Right lobe of liver (tissue), 6 donors: ENCODE results near the gene CIC. TPM values are rescaled to one million over a fixed set of nuclear protein-coding genes. Genes with fewer than 3 reads are reported as not detected.

ENCODE experiments used
- ATAC-seq, 4 donors: fragments of 200-7000 bp; cut with Tn5 transposase; one replicate each; pipeline ENCODE4 v1.9.1; 2020; ENCODE audit warnings: mild to moderate bottlenecking in 4 of 4, moderate library complexity in 4 of 4
- DNase-seq, 3 donors: peaks; one replicate each; pipeline ENCODE4 v3.0.0-alpha.2; 2020
- H3K27ac ChIP-seq, 3 donors: fragments of 200-600 bp; one replicate each; pipeline ENCODE4 v1.8.0; 2022
- H3K27me3 ChIP-seq, 2 donors: fragments of 200-600 bp; one replicate each; pipeline ENCODE4 v1.8.0; 2022
- H3K36me3 ChIP-seq, 4 donors: fragments of 200-600 bp; sonication (generic) in 1 of 4; one replicate each; pipeline versions ENCODE4 v1.5.1 to v1.8.0; 2017 to 2022; ENCODE audit warnings: control low read depth in 1 of 4
- H3K4me1 ChIP-seq, 4 donors: fragments of 200-600 bp; sonication (generic) in 1 of 4; one replicate each; pipeline versions ENCODE4 v1.5.1 to v1.8.0; 2017 to 2022; ENCODE audit warnings: control low read depth in 1 of 4
- H3K4me3 ChIP-seq, 3 donors: fragments of 200-600 bp; one replicate each; pipeline ENCODE4 v1.8.0; 2022
- H3K9me3 ChIP-seq, 4 donors: fragments of 200-600 bp; sonication (generic) in 1 of 4; one replicate each; pipeline versions ENCODE4 v1.5.1 to v1.8.0; 2017 to 2022; ENCODE audit warnings: control low read depth in 1 of 4
- CTCF ChIP-seq, 4 donors: fragments of 200-600 bp in 3 of 4; fragments of 450-650 bp in 1 of 4; IDR thresholded peaks; one replicate each; pipeline versions ENCODE4 v1.5.1 to v1.8.0; 2016 to 2022; ENCODE audit warnings: antibody characterized with exemption in 4 of 4, mild to moderate bottlenecking in 2 of 4
- POLR2A ChIP-seq: fragments of 450-650 bp; IDR thresholded peaks from one replicate; pipeline ENCODE4 v1.6.1; 2017; ENCODE audit warnings: antibody characterized with exemption, mild to moderate bottlenecking
- WGBS: methylation state at CpG from one replicate; pipeline ENCODE4 v1.1.6; 2018; ENCODE audit warnings: low coverage, low lambda C conversion rate; ENCODE audit not compliant: insufficient coverage; ENCODE audit errors: missing lambda C conversion rate; 5-methylcytosine and 5-hydroxymethylcytosine counted together
- intact Hi-C, 2 donors: fragments of 100-400 bp; cut with DNase I; formaldehyde crosslinking; loops; one replicate each; pipeline versions ENCODE4 v1.11.2 to v1.14.1; 2022
- total RNA-seq, 6 experiments: library from RNA; depleted of rRNA in 2 of 6; stranded (reverse); fragments of >200 nt in 2 of 6; fragmentation: NEBNext Ultra II Directional in 3 of 6; extraction: Animal tissue kit (Norgen Biotek cat#: 25700) in 3 of 6; gene quantifications; one replicate each; pipeline versions ENCODE4 v1.1.0 to v1.2.4, GENCODE V29; 2016 to 2023
- donor health status: DM: no; HTN: yes; CAD: no.
- donor health status: DM: no; HTN: no; CAD: no.
- donor health status: DM: no; HTN: no; CAD: no.
- donor health status: DM: no; HTN: yes; CAD: no.
- donor health status: DM: no; HTN: yes; CAD: no.

The CIC gene
- total RNA-seq, 6 experiments from 2014 or later = 19.9 to 53.6 (median 35.2) TPM

- TF ChIP-seq CTCF (IDR thresholded peaks at IDR 0.05) = no peak
- no peak for TF ChIP-seq POLR2A
- peak overlapping the region in 1 of 3 donors; percentile 68 for H3K4me3 ChIP-seq
- 49% methylated on average over 4 of the region's 4 CpGs for WGBS
- H3K36me3 ChIP-seq = peaks cover 0 to 10% (median 4%) of the 10 kb centered on the region in 4 donors
- peak overlapping the region; percentile 74 to 90 (median 78) for H3K27ac ChIP-seq
- intact Hi-C loops = no loop called here
- no peak for DNase-seq
- H3K9me3 ChIP-seq = no peaks in the 10 kb centered on the region
- H3K27me3 ChIP-seq = no peaks in the 10 kb centered on the region
- no peak for ATAC-seq
- peaks cover 0 to 54% (median 20%) of the 10 kb centered on the region in 4 donors for H3K4me1 ChIP-seq
Observed at GRCh38 chr19:42282819-42283187, 13.8 kb downstream of the CIC start.

- Histone ChIP-seq H3K9me3 (no peaks in the 10 kb centered on the region), H3K27me3 (no peaks in the 10 kb centered on the region), H3K4me3 (peak overlapping the region; percentile 35 to 68 (median 51)), H3K4me1 (peaks cover 0 to 49% (median 17%) of the 10 kb centered on the region in 4 donors), H3K27ac (peak overlapping the region; percentile 74 to 90 (median 78)), H3K36me3 (peaks cover 0 to 16% (median 9%) of the 10 kb centered on the region in 4 donors)
- DNase-seq (peak; percentile 97 to 98 (median 97)), ATAC-seq (peak; percentile 65 to 82 (median 76))
- TF ChIP-seq POLR2A (no peak), CTCF (IDR thresholded peaks at IDR 0.05) (no peak)
- 5% methylated on average over 35 of the region's 74 CpGs for WGBS
- intact Hi-C loops = no loop called here
Observed at GRCh38 chr19:42283188-42284065, 14.4 kb downstream of the CIC start.

- intact Hi-C loops = no loop called here
- no peak for TF ChIP-seq CTCF (IDR thresholded peaks at IDR 0.05)
- TF ChIP-seq POLR2A = peak; percentile 59
- Histone ChIP-seq H3K36me3 (peaks cover 0 to 22% (median 14%) of the 10 kb centered on the region in 4 donors), H3K4me3 (peak overlapping the region in 2 of 3 donors; percentile 44 to 68), H3K9me3 (no peaks in the 10 kb centered on the region), H3K4me1 (peaks cover 0 to 43% (median 15%) of the 10 kb centered on the region in 4 donors), H3K27me3 (no peaks in the 10 kb centered on the region), H3K27ac (peak overlapping the region; percentile 67 to 90 (median 72))
- no CpG with 5 or more reads among the region's 76 CpGs for WGBS
- peak; percentile 42 to 66 (median 56) for ATAC-seq
- DNase-seq = peak; percentile 86 to 90 (median 86)
Observed at GRCh38 chr19:42284066-42284501, 15.0 kb downstream of the CIC start.

GRCh38 chr19:42284591-42285341 lies 15.7 kb downstream of the CIC start:
- intact Hi-C loops = loop anchor here in 1 of 2 donors (5.0 kb wide), 1 partner anchor 32 kb away; no protein-coding TSS in a partner anchor
- Histone ChIP-seq H3K27me3 (no peaks in the 10 kb centered on the region), H3K27ac (peak overlapping the region in 2 of 3 donors; percentile 50 to 71), H3K4me1 (peaks cover 0 to 36% (median 11%) of the 10 kb centered on the region in 4 donors), H3K4me3 (peak overlapping the region; percentile 56 to 68 (median 59)), H3K36me3 (peaks cover 0 to 29% (median 18%) of the 10 kb centered on the region in 4 donors), H3K9me3 (no peaks in the 10 kb centered on the region)
- WGBS = 8% methylated on average over 28 of the region's 41 CpGs
- TF ChIP-seq CTCF (IDR thresholded peaks at IDR 0.05) = no peak
- DNase-seq = peak; percentile 54 to 68 (median 58)
- no peak for ATAC-seq
